ENCODE measurements around the gene RNF187. TPM values are rescaled to one million over a fixed set of nuclear protein-coding genes. Genes with fewer than 3 reads are reported as not detected.

Gene RNF187
- total RNA-seq, 4 donors from 2014 or later: 55.6 to 99.6 (median 57.7) TPM

- H3K36me3 ChIP-seq: no peaks in the 10 kb centered on the region
- 12% methylated on average over 16 of the region's 16 CpGs for WGBS
- H3K9me3 ChIP-seq: no peaks in the 10 kb centered on the region
- no peak for DNase-seq (ENCODE audit: low spot score in 2 of 2)
- H3K27me3 ChIP-seq: peaks cover 60% of the 10 kb centered on the region
- H3K4me3 ChIP-seq: peak overlapping the region; percentile 43
- H3K27ac ChIP-seq: no peak overlapping the region
- peaks cover 10% of the 10 kb centered on the region for H3K4me1 ChIP-seq
- TF ChIP-seq EP300 (IDR thresholded peaks at IDR 0.05) (no peak), POLR2A (IDR thresholded peaks at IDR 0.05) (no peak), POLR2AphosphoS5 (IDR thresholded peaks at IDR 0.05) (no peak)
- TF ChIP-seq, protein P1, sequence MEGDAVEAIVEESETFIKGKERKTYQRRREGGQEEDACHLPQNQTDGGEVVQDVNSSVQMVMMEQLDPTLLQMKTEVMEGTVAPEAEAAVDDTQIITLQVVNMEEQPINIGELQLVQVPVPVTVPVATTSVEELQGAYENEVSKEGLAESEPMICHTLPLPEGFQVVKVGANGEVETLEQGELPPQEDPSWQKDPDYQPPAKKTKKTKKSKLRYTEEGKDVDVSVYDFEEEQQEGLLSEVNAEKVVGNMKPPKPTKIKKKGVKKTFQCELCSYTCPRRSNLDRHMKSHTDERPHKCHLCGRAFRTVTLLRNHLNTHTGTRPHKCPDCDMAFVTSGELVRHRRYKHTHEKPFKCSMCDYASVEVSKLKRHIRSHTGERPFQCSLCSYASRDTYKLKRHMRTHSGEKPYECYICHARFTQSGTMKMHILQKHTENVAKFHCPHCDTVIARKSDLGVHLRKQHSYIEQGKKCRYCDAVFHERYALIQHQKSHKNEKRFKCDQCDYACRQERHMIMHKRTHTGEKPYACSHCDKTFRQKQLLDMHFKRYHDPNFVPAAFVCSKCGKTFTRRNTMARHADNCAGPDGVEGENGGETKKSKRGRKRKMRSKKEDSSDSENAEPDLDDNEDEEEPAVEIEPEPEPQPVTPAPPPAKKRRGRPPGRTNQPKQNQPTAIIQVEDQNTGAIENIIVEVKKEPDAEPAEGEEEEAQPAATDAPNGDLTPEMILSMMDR (IDR thresholded peaks at IDR 0.05): no peak
Observed at GRCh38 chr1:228445490-228445842, 41.7 kb upstream of the RNF187 start.

DNA sequence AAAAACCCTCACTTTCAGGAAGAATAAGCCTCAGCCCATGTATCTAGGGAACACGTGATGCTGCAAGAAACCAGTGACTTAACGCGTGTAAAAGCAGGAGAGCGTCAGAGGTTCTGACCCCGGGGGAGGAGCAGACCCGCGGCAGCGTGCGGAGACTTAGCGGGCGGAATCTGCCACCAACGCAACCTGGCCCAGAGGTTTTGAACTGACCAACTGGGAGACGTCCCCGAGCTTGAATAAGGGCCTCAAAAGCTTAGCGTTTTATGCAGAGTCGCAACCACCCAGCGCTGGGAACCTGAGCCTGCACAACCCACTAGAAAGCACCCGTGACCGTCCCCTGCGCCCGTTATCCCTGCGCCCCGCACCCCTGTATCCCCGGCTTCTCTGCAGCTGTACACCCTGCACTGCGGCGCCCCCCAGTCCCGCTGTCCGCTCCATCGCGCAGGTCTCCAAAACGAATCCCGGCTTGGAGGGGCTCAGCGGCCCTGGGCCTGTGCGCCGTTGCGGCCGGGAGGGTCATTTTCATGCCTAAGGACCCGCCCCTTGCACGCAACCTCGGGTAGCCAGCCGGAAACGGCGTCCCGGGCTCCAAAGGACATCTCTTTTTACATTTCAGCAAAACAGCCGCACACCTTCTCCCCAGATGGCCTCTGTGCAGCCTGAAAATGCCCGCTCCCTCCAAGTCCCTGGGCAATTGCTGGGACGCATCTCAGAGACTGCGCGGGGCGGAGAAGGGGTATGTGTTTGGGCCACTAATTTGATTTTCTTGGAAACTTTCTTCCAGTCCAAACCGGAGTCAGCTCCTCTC lies 41.1 kb upstream of the RNF187 start:
- H3K9me3 ChIP-seq: no peaks in the 10 kb centered on the region
- TF ChIP-seq, protein P1 (IDR thresholded peaks at IDR 0.05): no peak
- TF ChIP-seq EP300 (IDR thresholded peaks at IDR 0.05) (no peak), POLR2A (IDR thresholded peaks at IDR 0.05) (no peak), POLR2AphosphoS5 (IDR thresholded peaks at IDR 0.05) (no peak)
- H3K27ac ChIP-seq: no peak overlapping the region
- H3K36me3 ChIP-seq: no peaks in the 10 kb centered on the region
- no peak for DNase-seq (ENCODE audit: low spot score in 2 of 2)
- peaks cover 60% of the 10 kb centered on the region for H3K27me3 ChIP-seq
- H3K4me3 ChIP-seq: peak overlapping the region; percentile 43
- WGBS: 10% methylated on average over 20 of the region's 51 CpGs
- peaks cover 10% of the 10 kb centered on the region for H3K4me1 ChIP-seq

DNA sequence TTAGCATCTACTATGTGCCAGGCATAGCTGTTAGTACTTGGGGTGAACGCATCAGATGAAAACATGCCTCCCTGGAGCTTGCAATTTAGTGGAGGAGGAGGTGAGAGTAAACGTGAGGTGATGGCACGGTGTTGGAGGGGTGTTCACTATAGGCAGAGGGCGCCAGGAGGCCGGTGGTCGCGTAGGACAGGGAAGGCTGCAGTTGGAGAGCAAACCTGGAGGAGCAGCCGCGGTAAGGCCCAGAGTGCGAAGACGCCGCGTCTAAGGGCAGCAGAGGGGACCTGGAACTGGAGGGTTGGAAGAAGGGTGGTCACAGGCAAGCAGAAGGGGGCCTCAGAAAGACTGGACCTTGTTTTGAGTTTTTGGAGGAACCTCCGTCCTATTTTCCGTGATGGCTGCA lies 40.3 kb upstream of the RNF187 start:
- H3K36me3 ChIP-seq: no peaks in the 10 kb centered on the region
- DNase-seq (ENCODE audit: low spot score in 2 of 2): no peak
- peaks cover 10% of the 10 kb centered on the region for H3K4me1 ChIP-seq
- TF ChIP-seq EP300 (IDR thresholded peaks at IDR 0.05): no peak
- no peak for TF ChIP-seq POLR2AphosphoS5 (IDR thresholded peaks at IDR 0.05)
- no peak for TF ChIP-seq POLR2A (IDR thresholded peaks at IDR 0.05)
- TF ChIP-seq, protein P1 (IDR thresholded peaks at IDR 0.05): no peak
- no peak overlapping the region for H3K4me3 ChIP-seq
- no peaks in the 10 kb centered on the region for H3K9me3 ChIP-seq
- 69% methylated on average over 15 of the region's 15 CpGs for WGBS
- H3K27ac ChIP-seq: no peak overlapping the region
- H3K27me3 ChIP-seq: peaks cover 54% of the 10 kb centered on the region

GRCh38 chr1:228448372-228448771 lies 38.8 kb upstream of the RNF187 start:
- Histone ChIP-seq H3K9me3 (no peaks in the 10 kb centered on the region), H3K4me1 (peaks cover 10% of the 10 kb centered on the region), H3K27ac (no peak overlapping the region), H3K27me3 (peaks cover 42% of the 10 kb centered on the region), H3K36me3 (no peaks in the 10 kb centered on the region), H3K4me3 (no peak overlapping the region)
- no peak for DNase-seq (ENCODE audit: low spot score in 2 of 2)
- 84% methylated on average over 6 of the region's 6 CpGs for WGBS
- TF ChIP-seq POLR2A (IDR thresholded peaks at IDR 0.05): no peak
- TF ChIP-seq, protein P1 (IDR thresholded peaks at IDR 0.05): no peak

- no peak for TF ChIP-seq POLR2A (IDR thresholded peaks at IDR 0.05)
- no peak overlapping the region for H3K4me3 ChIP-seq
- H3K36me3 ChIP-seq: no peaks in the 10 kb centered on the region
- H3K27me3 ChIP-seq: peaks cover 23% of the 10 kb centered on the region
- H3K27ac ChIP-seq: no peak overlapping the region
- peaks cover 10% of the 10 kb centered on the region for H3K4me1 ChIP-seq
- no peaks in the 10 kb centered on the region for H3K9me3 ChIP-seq
- 91% methylated on average over 10 of the region's 11 CpGs for WGBS
- no peak for DNase-seq (ENCODE audit: low spot score in 2 of 2)
Observed at GRCh38 chr1:228450200-228450599, 37.0 kb upstream of the RNF187 start.
